HepG2 (cell line): ENCODE measurements around the gene RBM43. TPM values are rescaled to one million over a fixed set of nuclear protein-coding genes. Genes with fewer than 3 reads are reported as not detected.

ENCODE experiments used
- ATAC-seq: fragments of 200-7000 bp; cut with Tn5 transposase; 3 replicates; pipeline ENCODE4 v1.9.1; 2020; ENCODE audit warnings: mild to moderate bottlenecking, moderate library complexity
- BruUV-seq: library from RNA; stranded (reverse); fragments of 400-500 nt; replicated peaks from 2 replicates; lab custom pipeline; 2021; lab: Mats Ljungman, UMichigan
- CTCF ChIA-PET: fragments of 300-600 bp; formaldehyde crosslinking; extraction: SDS; loops from one replicate; lab custom pipeline; 2021; ENCODE audit warnings: low total read pairs, inconsistent platforms, low intra/inter-chr PET ratio; lab: Yijun Ruan, JAX
- POLR2A ChIA-PET: fragments of 350-600 bp; sonication (Branson Sonifier 250); formaldehyde crosslinking; loops from one replicate; lab custom pipeline; 2020; ENCODE audit warnings: antibody characterized with exemption, inconsistent platforms; lab: Yijun Ruan, JAX
- DNase-seq: peaks from one replicate; pipeline ENCODE4 v3.0.0-alpha.2; 2015; ENCODE audit warnings: low spot score
- FAIRE-seq: peaks from 3 replicates; lab custom pipeline; 2011; peaks lifted over from hg19 to GRCh38; lab: Jason Lieb, UNC
- H2AFZ ChIP-seq: one replicate; pipeline ENCODE4 v1.6.1; 2011; ENCODE audit warnings: low read length, inconsistent platforms
- H3K27ac ChIP-seq: fragments of 300-600 bp; 3 replicates; pipeline ENCODE4 v1.8.0; 2011; ENCODE audit warnings: mixed run types, mild to moderate bottlenecking, mixed read lengths, low read length, inconsistent platforms; ENCODE audit not compliant: insufficient read depth; ENCODE audit errors: extremely low read length
- H3K27me3 ChIP-seq, 2 experiments: fragments of 200-600 bp in 1 of 2; 2 replicates in 1 of 2; 3 replicates in 1 of 2; pipeline versions ENCODE4 v1.6.0 to v1.8.0; 2011; ENCODE audit warnings: low read length in 2 of 2, mild to moderate bottlenecking in 2 of 2, moderate library complexity in 2 of 2, inconsistent platforms in 1 of 2; ENCODE audit not compliant: insufficient read depth in 2 of 2, control insufficient read depth in 1 of 2
- H3K36me3 ChIP-seq, 2 experiments: fragments of 200-600 bp in 1 of 2; replicated peaks in 1 of 2; 2 replicates in 1 of 2; 3 replicates in 1 of 2; pipeline versions ENCODE4 v1.5.1 to v1.8.0; 2011; ENCODE audit warnings: low read length in 2 of 2, inconsistent platforms in 1 of 2; ENCODE audit not compliant: insufficient read depth in 2 of 2, control insufficient read depth in 1 of 2
- H3K4me1 ChIP-seq: 2 replicates; pipeline ENCODE4 v1.5.1; 2012; ENCODE audit warnings: low read length, inconsistent platforms; ENCODE audit not compliant: insufficient read depth
- H3K4me2 ChIP-seq: 2 replicates; pipeline ENCODE4 v1.6.0; 2011; ENCODE audit warnings: low read depth, low read length, inconsistent platforms
- H3K4me3 ChIP-seq, 3 experiments: fragments of 200-600 bp in 1 of 3; sonication (generic), shearing (Covaris generic) in 1 of 3; replicated peaks in 1 of 3; 2 replicates each; pipeline ENCODE4 v1.5.1; 2011 to 2016; ENCODE audit warnings: low read length in 3 of 3, inconsistent platforms in 2 of 3, low read depth in 2 of 3, mild to moderate bottlenecking in 2 of 3, control low read depth in 1 of 3, mixed read lengths in 1 of 3; ENCODE audit not compliant: insufficient read depth in 1 of 3
- H3K79me2 ChIP-seq: one replicate; pipeline ENCODE4 v1.6.1; 2011; ENCODE audit warnings: low read length, inconsistent platforms; ENCODE audit not compliant: insufficient read depth
- H3K9ac ChIP-seq: 2 replicates; pipeline ENCODE4 v1.6.0; 2011; ENCODE audit warnings: mild to moderate bottlenecking, low read depth, low read length, inconsistent platforms; ENCODE audit not compliant: insufficient read depth
- H3K9me3 ChIP-seq: 2 replicates; pipeline ENCODE4 v1.5.1; 2012; ENCODE audit warnings: mild to moderate bottlenecking, low read length
- H4K20me1 ChIP-seq: 2 replicates; pipeline ENCODE4 v1.6.0; 2011; ENCODE audit warnings: inconsistent platforms, mild to moderate bottlenecking, low read length, moderate library complexity; ENCODE audit not compliant: insufficient read depth
- AFF4 ChIP-seq: sonication (generic); formaldehyde crosslinking; IDR thresholded peaks from 2 replicates; pipeline ENCODE4 v1.4.0; 2020; ENCODE audit warnings: missing genetic modification reagents
- FOXC1 ChIP-seq: sonication (generic); formaldehyde crosslinking; IDR thresholded peaks from 2 replicates; pipeline ENCODE4 v1.8.0; 2022; ENCODE audit warnings: mild to moderate bottlenecking, missing genetic modification reagents, borderline replicate concordance
- HNRNPK ChIP-seq: fragments of 200-400 bp; formaldehyde crosslinking; IDR thresholded peaks from 2 replicates; pipeline ENCODE4 v1.6.1; 2018; ENCODE audit warnings: low read length, low read depth, moderate library complexity, mild to moderate bottlenecking; ENCODE audit not compliant: poor library complexity, severe bottlenecking
- KAT7 ChIP-seq: IDR thresholded peaks from 2 replicates; pipeline ENCODE4 v1.6.1; 2018; ENCODE audit warnings: borderline replicate concordance, missing compliant biosample characterization
- NFKB2 ChIP-seq: sonication (generic); formaldehyde crosslinking; IDR thresholded peaks from 2 replicates; pipeline ENCODE4 v1.4.0; 2020; ENCODE audit warnings: missing genetic modification reagents, borderline replicate concordance
- SNAPC2 ChIP-seq: sonication (generic); formaldehyde crosslinking; IDR thresholded peaks from 2 replicates; pipeline ENCODE4 v1.8.1; 2022; ENCODE audit warnings: mild to moderate bottlenecking, missing genetic modification reagents
- TCF7L2 ChIP-seq: IDR thresholded peaks from 2 replicates; pipeline ENCODE4 v1.6.1; 2011; ENCODE audit warnings: mild to moderate bottlenecking, low read depth, low read length, moderate library complexity
- TFAP4 ChIP-seq: sonication (generic); IDR thresholded peaks from 2 replicates; pipeline ENCODE4 v1.6.1; 2016; ENCODE audit warnings: low read depth, borderline replicate concordance
- TOPORS ChIP-seq: sonication (generic); formaldehyde crosslinking; IDR thresholded peaks from 2 replicates; pipeline ENCODE4 v1.8.0; 2023; ENCODE audit warnings: mild to moderate bottlenecking, missing genetic modification reagents
- ZNF441 ChIP-seq: sonication (generic); formaldehyde crosslinking; IDR thresholded peaks from 2 replicates; pipeline ENCODE4 v1.7.0; 2021; ENCODE audit warnings: missing genetic modification reagents, borderline replicate concordance
- ZNF562 ChIP-seq: sonication (generic); formaldehyde crosslinking; IDR thresholded peaks from 2 replicates; pipeline ENCODE4 v1.8.0; 2022; ENCODE audit warnings: missing genetic modification reagents, borderline replicate concordance
- ZNF687 ChIP-seq: sonication (generic); formaldehyde crosslinking; IDR thresholded peaks from 2 replicates; pipeline ENCODE4 v1.5.1; 2020; ENCODE audit warnings: mild to moderate bottlenecking, missing genetic modification reagents, moderate library complexity
- ZSCAN20 ChIP-seq: sonication (generic); formaldehyde crosslinking; IDR thresholded peaks from 2 replicates; pipeline ENCODE4 v1.4.0; 2020; ENCODE audit warnings: missing genetic modification reagents, mild to moderate bottlenecking, borderline replicate concordance
- WGBS: methylation state at CpG from one replicate; pipeline ENCODE4 v1.1.6; 2017; ENCODE audit warnings: low lambda C conversion rate; 5-methylcytosine and 5-hydroxymethylcytosine counted together
- in situ Hi-C: cut with HindIII; loops from 2 replicates; pipeline ENCODE4 v1.10.0; 2017; ENCODE audit warnings: low pct_unique_long_range_greater_than_20kb; ENCODE audit not compliant: extremely low pct_ligation_motif_present
- intact Hi-C: fragments of 100-400 bp; cut with micrococcal nuclease; formaldehyde crosslinking; loops from one replicate; pipeline ENCODE4 v1.10.0; 2022; ENCODE audit not compliant: unreplicated experiment
- polyA plus RNA-seq, 8 experiments: library from polyadenylated mRNA; depleted of rRNA in 3 of 8; stranded (reverse) in 7 of 8; unstranded in 1 of 8; fragments of >200 nt; fragmentation: Illumina TruSeq in 4 of 8; extraction: Trizol in 4 of 8; gene quantifications; 2 replicates each; pipeline versions ENCODE4 v1.2.1 to v1.2.3, GENCODE V29; 2011 to 2016; ENCODE audit warnings: low read depth in 4 of 8, missing spikeins in 1 of 8, mixed read lengths in 1 of 8; ENCODE audit not compliant: insufficient read depth in 1 of 8
- total RNA-seq, 5 experiments: library from RNA; depleted of rRNA; stranded (reverse); fragments of >200 nt; fragmentation: Illumina TruSeq; extraction: Trizol; gene quantifications; 2 replicates each; pipeline ENCODE4 v1.2.3, GENCODE V29; 2016; ENCODE audit warnings: low read depth in 1 of 5
- TF ChIP-seq, protein P1 (sequence below): sonication (generic); formaldehyde crosslinking; IDR thresholded peaks from 2 replicates; pipeline ENCODE4 v1.9.0; 2021; ENCODE audit warnings: missing genetic modification reagents, borderline replicate concordance

RBM43 gene
- total and polyA plus RNA-seq, 2 of the 13 experiments (the other 11 are each of a cell fraction or from before 2014, with no cell fraction given): 0.31 to 0.70 TPM

DNA sequence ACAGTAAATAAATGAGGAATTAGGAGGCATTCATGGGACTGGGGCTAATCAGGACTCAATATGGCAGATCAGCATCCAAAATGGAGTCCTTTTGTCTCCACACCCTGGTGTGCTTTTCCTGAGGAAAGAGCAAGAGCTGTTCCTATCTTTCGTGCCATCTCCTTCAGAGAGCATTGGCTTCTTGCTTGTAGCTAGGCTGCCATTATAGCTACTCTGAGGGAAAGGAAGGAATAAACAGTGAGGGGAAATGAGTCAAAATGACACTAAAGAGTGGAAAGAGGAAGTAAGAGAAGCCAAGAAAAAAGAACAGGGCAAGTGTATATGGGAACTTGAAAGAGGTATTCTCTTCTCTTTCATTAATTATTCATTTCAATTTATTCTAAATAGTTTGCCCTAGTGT is 36.2 kb upstream of the RBM43 start:
- no peak for DNase-seq
- 0% methylated on average over 1 of the region's 1 CpG for WGBS
- ATAC-seq: no peak
- POLR2A ChIA-PET: no interaction called here
- FAIRE-seq: no peak
- H3K79me2 ChIP-seq: no peaks in the 10 kb centered on the region
- H2AFZ ChIP-seq: no peak overlapping the region
- H3K9me3 ChIP-seq: no peaks in the 10 kb centered on the region
- TF ChIP-seq TOPORS (no peak), AFF4 (CRISPR knock-in tag) (no peak), TFAP4 (no peak), SNAPC2 (CRISPR knock-in tag) (no peak), ZNF441 (CRISPR knock-in tag) (no peak), TCF7L2 (no peak), KAT7 (CRISPR knock-in tag) (no peak), NFKB2 (CRISPR knock-in tag) (no peak), ZNF687 (CRISPR knock-in tag) (no peak), HNRNPK (no peak), ZSCAN20 (no peak), ZNF562 (no peak), FOXC1 (CRISPR knock-in tag) (no peak)
- TF ChIP-seq, protein P1, sequence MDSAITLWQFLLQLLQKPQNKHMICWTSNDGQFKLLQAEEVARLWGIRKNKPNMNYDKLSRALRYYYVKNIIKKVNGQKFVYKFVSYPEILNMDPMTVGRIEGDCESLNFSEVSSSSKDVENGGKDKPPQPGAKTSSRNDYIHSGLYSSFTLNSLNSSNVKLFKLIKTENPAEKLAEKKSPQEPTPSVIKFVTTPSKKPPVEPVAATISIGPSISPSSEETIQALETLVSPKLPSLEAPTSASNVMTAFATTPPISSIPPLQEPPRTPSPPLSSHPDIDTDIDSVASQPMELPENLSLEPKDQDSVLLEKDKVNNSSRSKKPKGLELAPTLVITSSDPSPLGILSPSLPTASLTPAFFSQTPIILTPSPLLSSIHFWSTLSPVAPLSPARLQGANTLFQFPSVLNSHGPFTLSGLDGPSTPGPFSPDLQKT: no peak
- CTCF ChIA-PET: no interaction called here
- no peak overlapping the region for H3K27ac ChIP-seq
- H3K4me2 ChIP-seq: no peak overlapping the region
- intact Hi-C loops: no loop called here
- no peak overlapping the region for H3K4me3 ChIP-seq
- H3K36me3 ChIP-seq: no peaks in the 10 kb centered on the region
- no peaks in the 10 kb centered on the region; a peak in 1 of 5 replicates for H3K27me3 ChIP-seq
- H4K20me1 ChIP-seq: no peaks in the 10 kb centered on the region
- in situ Hi-C loops: no loop called here
- H3K9ac ChIP-seq: no peak overlapping the region
- BruUV-seq: no TSS peak
- H3K4me1 ChIP-seq: no peaks in the 10 kb centered on the region
